ENCODE measurements around the gene EPS15. TPM values are rescaled to one million over a fixed set of nuclear protein-coding genes. Genes with fewer than 3 reads are reported as not detected.

EPS15 gene
- total RNA-seq, 2 donors from 2014 or later, result 123 to 197 TPM

- DNase-seq (ENCODE audit: low spot score), result no peak
- no peak within 1 kb of the TSS for H3K27ac ChIP-seq
- no peak for ATAC-seq (ENCODE audit: insufficient number of reproducible peaks, low FRiP score, low read depth)
Measured at GRCh38 chr1:51330331-51331201, 188.5 kb downstream of the EPS15 start, which contains the start of gene TTC39A. TSS of gene TTC39A (minus strand) at chr1:51330562. CDS start at chr1:51330477, 85 bp downstream.

GRCh38 chr1:51329443-51330325 is 189.4 kb downstream of the EPS15 start:
- no peak for TF ChIP-seq CTCF (IDR thresholded peaks at IDR 0.05)
- DNase-seq (ENCODE audit: low spot score) (no peak), ATAC-seq (ENCODE audit: insufficient number of reproducible peaks, low FRiP score, low read depth) (no peak)
- H3K9me3 ChIP-seq, result no peaks in the 10 kb centered on the region
- no peaks in the 10 kb centered on the region for H3K36me3 ChIP-seq
- peaks cover 6 to 19% of the 10 kb centered on the region in 2 donors for H3K4me1 ChIP-seq (ENCODE audit: control insufficient read depth in 1 of 2, low read depth in 2 of 2)
- H3K27me3 ChIP-seq (replicated peaks; ENCODE audit: insufficient read depth), result no peaks in the 10 kb centered on the region
- H3K4me3 ChIP-seq, result peak overlapping the region; percentile 43
- H3K27ac ChIP-seq, result no peak overlapping the region

More at GRCh38 chr1:51330331-51331201, 188.5 kb downstream of the EPS15 start, which contains the start of gene TTC39A:
- H3K36me3 ChIP-seq, result no peaks in the 10 kb centered on the region
- TF ChIP-seq CTCF (IDR thresholded peaks at IDR 0.05), result no peak
- H3K9me3 ChIP-seq, result no peaks in the 10 kb centered on the region
- H3K4me1 ChIP-seq (ENCODE audit: control insufficient read depth in 1 of 2, low read depth in 2 of 2), result peaks cover 6 to 19% of the 10 kb centered on the region in 2 donors
- H3K4me3 ChIP-seq, result peak within 1 kb of the TSS; percentile 75
- no peaks in the 10 kb centered on the region for H3K27me3 ChIP-seq (replicated peaks; ENCODE audit: insufficient read depth)

- DNase-seq (ENCODE audit: low spot score) (no peak), ATAC-seq (ENCODE audit: insufficient number of reproducible peaks, low FRiP score, low read depth) (no peak)
- Histone ChIP-seq H3K27ac (no peak overlapping the region), H3K27me3 (replicated peaks; ENCODE audit: insufficient read depth) (no peaks in the 10 kb centered on the region), H3K36me3 (no peaks in the 10 kb centered on the region), H3K9me3 (no peaks in the 10 kb centered on the region), H3K4me1 (ENCODE audit: control insufficient read depth in 1 of 2, low read depth in 2 of 2) (peaks cover 6 to 19% of the 10 kb centered on the region in 2 donors), H3K4me3 (no peak overlapping the region)
- no peak for TF ChIP-seq CTCF (IDR thresholded peaks at IDR 0.05)
Measured at GRCh38 chr1:51328926-51329325, 190.1 kb downstream of the EPS15 start.

GRCh38 chr1:51328279-51328678 is 190.8 kb downstream of the EPS15 start:
- Histone ChIP-seq H3K27ac (no peak overlapping the region), H3K4me1 (ENCODE audit: control insufficient read depth in 1 of 2, low read depth in 2 of 2) (peaks cover 6 to 19% of the 10 kb centered on the region in 2 donors), H3K9me3 (no peaks in the 10 kb centered on the region), H3K4me3 (no peak overlapping the region), H3K27me3 (replicated peaks; ENCODE audit: insufficient read depth) (no peaks in the 10 kb centered on the region), H3K36me3 (no peaks in the 10 kb centered on the region)
- TF ChIP-seq CTCF (IDR thresholded peaks at IDR 0.05), result no peak
- no peak for DNase-seq (ENCODE audit: low spot score)
- ATAC-seq (ENCODE audit: insufficient number of reproducible peaks, low FRiP score, low read depth), result no peak

GRCh38 chr1:51327386-51327785 is 191.7 kb downstream of the EPS15 start:
- ATAC-seq (ENCODE audit: insufficient number of reproducible peaks, low FRiP score, low read depth) (no peak), DNase-seq (ENCODE audit: low spot score) (no peak)
- no peak for TF ChIP-seq CTCF (IDR thresholded peaks at IDR 0.05)
- no peak overlapping the region for H3K4me3 ChIP-seq
- H3K27me3 ChIP-seq (replicated peaks; ENCODE audit: insufficient read depth), result no peaks in the 10 kb centered on the region
- no peaks in the 10 kb centered on the region for H3K9me3 ChIP-seq
- H3K27ac ChIP-seq, result no peak overlapping the region
- H3K4me1 ChIP-seq (ENCODE audit: control insufficient read depth in 1 of 2, low read depth in 2 of 2), result peaks cover 6 to 19% of the 10 kb centered on the region in 2 donors
- no peaks in the 10 kb centered on the region for H3K36me3 ChIP-seq

Measured in thoracic aorta (tissue), 2 donors.